CD14-positive monocyte (primary cell): ENCODE data around the gene TGM2. TPM values are rescaled to one million over a fixed set of nuclear protein-coding genes. Genes with fewer than 3 reads are reported as not detected.

Source experiments
- DNase-seq, 3 donors: peaks; one replicate each; pipeline ENCODE4 v3.0.0-alpha.2; 2011 to 2022
- H2AFZ ChIP-seq: 2 replicates; pipeline ENCODE4 v1.6.0; 2012; ENCODE audit warnings: mild to moderate bottlenecking, low read depth, low read length, inconsistent platforms; ENCODE audit not compliant: insufficient read depth, poor library complexity, severe bottlenecking
- H3K27ac ChIP-seq, 2 donors: 1 replicate in 1 of 2; 2 replicates in 1 of 2; pipeline ENCODE4 v1.5.1; 2012 to 2013; ENCODE audit warnings: low read length in 2 of 2, control low read depth in 1 of 2, inconsistent platforms in 1 of 2, low read depth in 1 of 2, mild to moderate bottlenecking in 1 of 2
- H3K27me3 ChIP-seq, 2 donors: one replicate each; pipeline versions ENCODE4 v1.6.0 to v1.6.1; 2011 to 2013; ENCODE audit warnings: low read length in 2 of 2; ENCODE audit not compliant: control insufficient read depth in 2 of 2, insufficient read depth in 2 of 2
- H3K36me3 ChIP-seq, 2 donors: replicated peaks in 1 of 2; 1 replicate in 1 of 2; 2 replicates in 1 of 2; pipeline versions ENCODE4 v1.5.1 to v1.6.1; 2012 to 2013; ENCODE audit warnings: low read length in 2 of 2, control low read depth in 1 of 2, inconsistent platforms in 1 of 2, mild to moderate bottlenecking in 1 of 2; ENCODE audit not compliant: insufficient read depth in 2 of 2, control insufficient read depth in 1 of 2
- H3K4me1 ChIP-seq, 2 donors: 1 replicate in 1 of 2; 2 replicates in 1 of 2; pipeline versions ENCODE4 v1.5.1 to v1.6.1; 2012 to 2013; ENCODE audit warnings: low read length in 2 of 2, control low read depth in 1 of 2, inconsistent platforms in 1 of 2, mild to moderate bottlenecking in 1 of 2, moderate library complexity in 1 of 2; ENCODE audit not compliant: insufficient read depth in 2 of 2, control insufficient read depth in 1 of 2
- H3K4me2 ChIP-seq: replicated peaks from 2 replicates; pipeline ENCODE3; 2012; ENCODE audit warnings: low read length, moderate library complexity, mild to moderate bottlenecking; ENCODE audit not compliant: poor library complexity, severe bottlenecking; ENCODE audit errors: extremely low read depth
- H3K4me3 ChIP-seq, 3 experiments: fragments of 200-600 bp in 1 of 3; sonication (generic) in 1 of 3; replicated peaks in 1 of 3; 1 replicate in 2 of 3; 2 replicates in 1 of 3; pipeline ENCODE4 v1.5.1; 2011 to 2013; ENCODE audit warnings: low read length in 3 of 3, mild to moderate bottlenecking in 3 of 3, control low read depth in 2 of 3, low read depth in 2 of 3, inconsistent platforms in 1 of 3, moderate library complexity in 1 of 3
- H3K79me2 ChIP-seq: 2 replicates; pipeline ENCODE4 v1.6.0; 2012; ENCODE audit warnings: mild to moderate bottlenecking, control low read depth, inconsistent platforms, low read length, moderate library complexity; ENCODE audit not compliant: insufficient read depth
- H3K9ac ChIP-seq: 2 replicates; pipeline ENCODE4 v1.6.0; 2017; ENCODE audit warnings: low read length, mild to moderate bottlenecking; ENCODE audit not compliant: insufficient read depth, poor library complexity, severe bottlenecking
- H3K9me3 ChIP-seq, 2 donors: replicated peaks in 1 of 2; 1 replicate in 1 of 2; 2 replicates in 1 of 2; pipeline versions ENCODE4 v1.5.1 to v1.6.1; 2012 to 2013; ENCODE audit warnings: low read length in 2 of 2, control low read depth in 1 of 2; ENCODE audit not compliant: control insufficient read depth in 1 of 2, insufficient read depth in 1 of 2
- H4K20me1 ChIP-seq: 2 replicates; pipeline ENCODE4 v1.6.0; 2012; ENCODE audit warnings: mild to moderate bottlenecking, low read length, control low read depth, moderate library complexity; ENCODE audit not compliant: insufficient read depth
- H3K27ac Mint-ChIP-seq, 7 donors: one replicate each; pipeline ENCODE4 v1.8.0; 2020; ENCODE audit warnings: mild to moderate bottlenecking in 7 of 7, mixed read lengths in 7 of 7, moderate library complexity in 6 of 7, inconsistent platforms in 2 of 7
- H3K27me3 Mint-ChIP-seq, 3 donors: one replicate each; pipeline ENCODE4 v1.8.0; 2021 to 2022; ENCODE audit warnings: low read depth in 3 of 3, mild to moderate bottlenecking in 3 of 3, mixed read lengths in 3 of 3, moderate library complexity in 3 of 3, inconsistent platforms in 1 of 3
- H3K36me3 Mint-ChIP-seq, 2 donors: one replicate each; pipeline ENCODE4 v1.8.0; 2020; ENCODE audit warnings: mixed read lengths in 2 of 2, inconsistent platforms in 1 of 2, mild to moderate bottlenecking in 1 of 2
- H3K4me1 Mint-ChIP-seq: one replicate; pipeline ENCODE4 v1.8.0; 2020; ENCODE audit warnings: mild to moderate bottlenecking, mixed read lengths
- H3K4me3 Mint-ChIP-seq, 2 donors: one replicate each; pipeline ENCODE4 v1.8.0; 2020; ENCODE audit warnings: mild to moderate bottlenecking in 2 of 2, mixed read lengths in 2 of 2, moderate library complexity in 1 of 2
- H3K9me3 Mint-ChIP-seq, 7 donors: one replicate each; pipeline ENCODE4 v1.8.0; 2020 to 2022; ENCODE audit warnings: mixed read lengths in 7 of 7, mild to moderate bottlenecking in 6 of 7, moderate library complexity in 6 of 7, inconsistent platforms in 2 of 7
- WGBS: methylation state at CpG from one replicate; pipeline ENCODE4 v1.1.5; 2013; ENCODE audit warnings: missing lambda C conversion rate; ENCODE audit not compliant: insufficient coverage; 5-methylcytosine and 5-hydroxymethylcytosine counted together
- intact Hi-C, 2 donors: fragments of 100-400 bp; cut with micrococcal nuclease; formaldehyde crosslinking; loops; one replicate each; pipeline versions ENCODE4 v1.15.0 to v1.15.1; 2023
- polyA plus RNA-seq, 3 donors: library from polyadenylated mRNA; depleted of rRNA in 1 of 3; unstranded in 2 of 3; stranded (reverse) in 1 of 3; fragments of 300-500 nt in 2 of 3; fragments of >200 nt in 1 of 3; fragmentation: Illumina TruSeq in 2 of 3; gene quantifications; 1 replicate in 2 of 3; 2 replicates in 1 of 3; pipeline ENCODE4 v1.2.3, GENCODE V29; 2012 to 2021
- TF ChIP-seq, protein P1 (sequence below): fragments of 200-600 bp; IDR thresholded peaks from one replicate; pipeline ENCODE4 v1.8.0; 2022; ENCODE audit warnings: antibody characterized with exemption, mild to moderate bottlenecking

The TGM2 gene
- polyA plus RNA-seq, 3 donors = 0.47 to 1.7 (median 1.6) TPM

DNA sequence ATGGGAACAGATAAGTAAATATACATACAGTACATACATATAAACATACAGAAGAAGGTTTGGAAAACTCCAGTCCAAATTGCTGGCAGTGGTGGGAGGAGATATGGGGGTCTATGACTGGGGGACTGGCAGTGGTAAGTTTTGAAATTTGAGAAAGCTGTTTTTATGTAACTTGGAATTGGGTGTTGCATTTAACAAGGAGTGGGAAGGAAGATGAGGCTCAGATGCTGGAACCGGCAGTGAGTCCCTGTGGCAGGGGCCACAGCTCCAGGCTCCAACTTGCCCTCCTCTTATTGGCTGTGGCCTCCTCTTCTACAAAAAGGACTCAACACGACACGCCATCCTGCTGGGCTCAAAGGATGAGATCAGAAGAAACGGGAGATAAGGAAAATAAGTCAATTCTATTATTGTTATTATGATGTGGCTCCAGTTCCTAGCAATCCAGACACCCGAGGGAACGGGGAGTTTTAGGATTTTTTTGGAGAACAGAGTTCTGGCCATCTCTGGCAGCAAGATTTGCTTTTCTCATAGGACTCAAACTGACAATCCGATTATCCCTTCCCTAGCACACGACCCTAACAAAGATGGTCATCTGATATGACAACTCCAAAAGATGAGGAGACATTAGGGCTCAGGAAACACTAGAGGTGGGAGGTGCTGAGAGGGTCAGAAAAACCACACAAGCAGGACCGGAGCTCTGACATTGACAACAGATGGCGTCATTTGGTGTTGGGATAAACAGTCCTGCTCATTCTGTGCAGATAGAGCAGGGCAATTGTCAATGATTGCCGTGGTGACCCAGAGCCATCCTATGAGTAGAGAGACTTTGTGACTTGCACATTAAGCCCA is 6.0 kb upstream of the TGM2 start:
- 67% methylated on average over 2 of the region's 11 CpGs for WGBS

DNA sequence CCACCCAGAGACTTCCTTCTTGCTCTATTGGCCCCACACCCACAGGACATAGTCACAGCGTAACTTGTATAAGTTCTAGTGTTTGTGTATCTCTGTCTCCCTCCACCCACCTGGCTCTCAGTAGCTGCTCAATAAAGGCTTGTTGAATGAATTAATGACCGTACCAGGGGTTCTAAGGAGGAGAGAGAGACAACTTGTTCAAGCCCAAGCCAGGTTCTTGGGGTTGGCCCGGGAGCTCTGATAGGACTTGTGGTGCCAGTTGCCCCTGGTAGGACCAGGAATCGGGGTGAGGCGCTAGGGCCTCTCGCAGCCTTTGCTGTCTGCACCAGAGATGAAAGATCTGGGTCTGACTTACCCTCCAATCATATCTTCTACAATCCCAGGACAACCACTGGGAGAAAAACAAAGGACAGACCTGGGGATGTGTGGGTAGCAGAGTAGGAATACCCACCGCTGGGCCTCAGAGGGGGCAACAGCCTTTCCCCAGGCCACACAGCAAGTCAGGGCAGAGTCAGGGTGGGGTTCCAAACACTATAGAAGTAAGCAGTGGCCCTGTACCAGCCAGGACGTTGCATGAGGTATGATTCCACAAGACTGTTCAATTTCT is 5.3 kb upstream of the TGM2 start:
- WGBS = 100% methylated on average over 2 of the region's 8 CpGs
- Histone ChIP-seq H3K9ac (no peak overlapping the region), H3K4me3 (no peak overlapping the region), H3K4me2 (no peak overlapping the region), H4K20me1 (no peaks in the 10 kb centered on the region), H3K36me3 (no peaks in the 10 kb centered on the region), H3K9me3 (no peaks in the 10 kb centered on the region), H2AFZ (no peak overlapping the region), H3K4me1 (peaks cover 44 to 49% of the 10 kb centered on the region in 2 donors), H3K79me2 (no peaks in the 10 kb centered on the region), H3K27me3 (no peaks in the 10 kb centered on the region), H3K27ac (peak overlapping the region in 1 of 2 donors; percentile 96)
- intact Hi-C loops = no loop called here
- DNase-seq = no peak
- TF ChIP-seq, protein P1, sequence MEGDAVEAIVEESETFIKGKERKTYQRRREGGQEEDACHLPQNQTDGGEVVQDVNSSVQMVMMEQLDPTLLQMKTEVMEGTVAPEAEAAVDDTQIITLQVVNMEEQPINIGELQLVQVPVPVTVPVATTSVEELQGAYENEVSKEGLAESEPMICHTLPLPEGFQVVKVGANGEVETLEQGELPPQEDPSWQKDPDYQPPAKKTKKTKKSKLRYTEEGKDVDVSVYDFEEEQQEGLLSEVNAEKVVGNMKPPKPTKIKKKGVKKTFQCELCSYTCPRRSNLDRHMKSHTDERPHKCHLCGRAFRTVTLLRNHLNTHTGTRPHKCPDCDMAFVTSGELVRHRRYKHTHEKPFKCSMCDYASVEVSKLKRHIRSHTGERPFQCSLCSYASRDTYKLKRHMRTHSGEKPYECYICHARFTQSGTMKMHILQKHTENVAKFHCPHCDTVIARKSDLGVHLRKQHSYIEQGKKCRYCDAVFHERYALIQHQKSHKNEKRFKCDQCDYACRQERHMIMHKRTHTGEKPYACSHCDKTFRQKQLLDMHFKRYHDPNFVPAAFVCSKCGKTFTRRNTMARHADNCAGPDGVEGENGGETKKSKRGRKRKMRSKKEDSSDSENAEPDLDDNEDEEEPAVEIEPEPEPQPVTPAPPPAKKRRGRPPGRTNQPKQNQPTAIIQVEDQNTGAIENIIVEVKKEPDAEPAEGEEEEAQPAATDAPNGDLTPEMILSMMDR = no peak
- Mint-ChIP-seq H3K27ac (peak overlapping the region; percentile 87 to 99 (median 99)), H3K4me3 (peak overlapping the region in 1 of 2 donors; percentile 49), H3K4me1 (peaks cover 58% of the 10 kb centered on the region), H3K27me3 (peaks cover 1 to 2% (median 2%) of the 10 kb centered on the region in 3 donors), H3K9me3 (peaks cover 0 to 4% (median 0%) of the 10 kb centered on the region in 7 donors), H3K36me3 (peaks cover 1 to 4% of the 10 kb centered on the region in 2 donors)

More for the DNA sequence above, 6.0 kb upstream of the TGM2 start:
- no peaks in the 10 kb centered on the region for H3K9me3 ChIP-seq
- Mint-ChIP-seq H3K9me3 (peaks cover 0 to 4% (median 0%) of the 10 kb centered on the region in 7 donors), H3K36me3 (peaks cover 1 to 4% of the 10 kb centered on the region in 2 donors), H3K4me1 (peaks cover 54% of the 10 kb centered on the region), H3K27me3 (peaks cover 0 to 3% (median 2%) of the 10 kb centered on the region in 3 donors), H3K27ac (peak overlapping the region in 1 of 7 donors; percentile 98), H3K4me3 (no peak overlapping the region)
- intact Hi-C loops = no loop called here
- no peak overlapping the region for H2AFZ ChIP-seq
- peaks cover 40 to 45% of the 10 kb centered on the region in 2 donors for H3K4me1 ChIP-seq
- no peaks in the 10 kb centered on the region for H3K27me3 ChIP-seq
- no peaks in the 10 kb centered on the region for H3K36me3 ChIP-seq
- TF ChIP-seq, protein P1 = no peak
- H3K79me2 ChIP-seq = no peaks in the 10 kb centered on the region
- H3K27ac ChIP-seq = no peak overlapping the region
- no peak overlapping the region for H3K4me2 ChIP-seq
- no peak for DNase-seq
- H3K9ac ChIP-seq = no peak overlapping the region
- H3K4me3 ChIP-seq = no peak overlapping the region
- H4K20me1 ChIP-seq = no peaks in the 10 kb centered on the region
